ENCODE data around the gene CCNJL.

DNA sequence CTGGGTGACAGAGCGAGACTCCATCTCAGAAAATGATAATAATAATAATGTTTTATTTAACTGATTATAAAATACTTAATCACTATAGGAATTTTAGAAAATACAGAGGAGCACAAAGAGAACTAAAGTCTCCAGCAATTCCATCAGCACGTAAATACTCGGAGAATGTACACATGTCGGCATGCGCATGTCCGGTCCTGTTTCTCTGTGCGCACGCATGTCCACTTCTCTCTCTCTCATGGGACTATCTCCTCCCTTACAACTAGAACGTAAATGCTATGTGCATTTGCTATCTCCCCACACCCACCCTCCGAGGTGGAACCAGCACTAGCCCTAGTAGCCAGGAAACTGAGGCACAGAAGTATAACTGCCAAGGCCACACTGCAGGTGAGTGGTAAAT, 19.0 kb downstream of the CCNJL start:
- TF ChIP-seq, protein P1, sequence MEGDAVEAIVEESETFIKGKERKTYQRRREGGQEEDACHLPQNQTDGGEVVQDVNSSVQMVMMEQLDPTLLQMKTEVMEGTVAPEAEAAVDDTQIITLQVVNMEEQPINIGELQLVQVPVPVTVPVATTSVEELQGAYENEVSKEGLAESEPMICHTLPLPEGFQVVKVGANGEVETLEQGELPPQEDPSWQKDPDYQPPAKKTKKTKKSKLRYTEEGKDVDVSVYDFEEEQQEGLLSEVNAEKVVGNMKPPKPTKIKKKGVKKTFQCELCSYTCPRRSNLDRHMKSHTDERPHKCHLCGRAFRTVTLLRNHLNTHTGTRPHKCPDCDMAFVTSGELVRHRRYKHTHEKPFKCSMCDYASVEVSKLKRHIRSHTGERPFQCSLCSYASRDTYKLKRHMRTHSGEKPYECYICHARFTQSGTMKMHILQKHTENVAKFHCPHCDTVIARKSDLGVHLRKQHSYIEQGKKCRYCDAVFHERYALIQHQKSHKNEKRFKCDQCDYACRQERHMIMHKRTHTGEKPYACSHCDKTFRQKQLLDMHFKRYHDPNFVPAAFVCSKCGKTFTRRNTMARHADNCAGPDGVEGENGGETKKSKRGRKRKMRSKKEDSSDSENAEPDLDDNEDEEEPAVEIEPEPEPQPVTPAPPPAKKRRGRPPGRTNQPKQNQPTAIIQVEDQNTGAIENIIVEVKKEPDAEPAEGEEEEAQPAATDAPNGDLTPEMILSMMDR (IDR thresholded peaks at IDR 0.05): no peak
- TF ChIP-seq EZH2 (IDR thresholded peaks at IDR 0.05; ENCODE audit: borderline replicate concordance, insufficient read depth, low read depth, low read length, poor library complexity, severe bottlenecking): no peak

Measured in B cell (primary cell).